ENCODE measurements around the gene HOXB1. TPM values are rescaled to one million over a fixed set of nuclear protein-coding genes. Genes with fewer than 3 reads are reported as not detected.

The HOXB1 gene
- total RNA-seq, 1 donor from 2014 or later: not detected

- no peak for DNase-seq (ENCODE audit: low spot score)
- intact Hi-C loops (cut with DNase I): no loop called here
These were observed 25.0 kb downstream of the HOXB1 start for GRCh38 chr17:48505788-48506187.

GRCh38 chr17:48504953-48505352 lies 25.9 kb downstream of the HOXB1 start:
- intact Hi-C loops (cut with DNase I): no loop called here
- DNase-seq (ENCODE audit: low spot score): no peak

DNA sequence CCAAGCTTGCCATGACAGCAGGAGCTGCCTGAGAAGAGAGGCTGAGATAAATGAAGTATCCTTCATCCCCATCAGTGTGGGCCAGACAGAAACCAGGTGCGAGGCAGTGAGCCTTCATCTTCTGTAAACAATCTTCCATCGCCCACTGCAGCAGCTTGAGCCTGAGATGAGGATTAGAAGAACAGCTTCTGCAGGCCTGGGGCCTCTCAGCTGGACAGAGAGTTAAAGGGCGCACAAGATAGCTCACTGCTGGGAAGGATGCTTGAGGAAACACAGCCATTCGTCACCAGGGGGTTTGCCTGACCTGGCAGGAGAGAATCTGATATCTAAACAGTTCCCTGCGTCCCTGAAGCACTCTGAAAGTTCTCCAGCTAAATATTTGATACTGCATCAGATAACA lies 27.1 kb downstream of the HOXB1 start:
- no peak for DNase-seq (ENCODE audit: low spot score)
- intact Hi-C loops (cut with DNase I): no loop called here

DNA sequence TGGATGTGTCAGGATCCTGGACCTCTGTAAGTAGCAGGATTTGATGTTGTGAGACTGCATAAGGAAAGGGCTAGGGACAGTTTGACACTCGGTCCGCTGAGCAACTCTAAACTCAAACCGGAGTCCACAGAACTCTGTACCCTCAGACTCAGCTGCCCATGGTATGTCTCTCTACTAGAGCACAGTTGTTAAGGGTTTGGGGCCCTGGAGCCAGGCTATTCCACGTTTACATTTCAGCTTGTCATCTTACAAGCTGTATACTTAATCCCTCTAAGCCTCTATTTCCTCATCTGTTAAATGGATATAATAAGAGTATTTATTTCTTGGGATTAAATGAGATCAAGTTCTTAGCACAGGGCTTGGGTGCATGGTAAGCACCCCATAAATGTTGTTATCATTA lies 27.9 kb downstream of the HOXB1 start:
- DNase-seq (ENCODE audit: low spot score): no peak
- intact Hi-C loops (cut with DNase I): no loop called here

GRCh38 chr17:48502312-48502711 lies 28.5 kb downstream of the HOXB1 start:
- intact Hi-C loops (cut with DNase I): no loop called here
- DNase-seq (ENCODE audit: low spot score): no peak

DNA sequence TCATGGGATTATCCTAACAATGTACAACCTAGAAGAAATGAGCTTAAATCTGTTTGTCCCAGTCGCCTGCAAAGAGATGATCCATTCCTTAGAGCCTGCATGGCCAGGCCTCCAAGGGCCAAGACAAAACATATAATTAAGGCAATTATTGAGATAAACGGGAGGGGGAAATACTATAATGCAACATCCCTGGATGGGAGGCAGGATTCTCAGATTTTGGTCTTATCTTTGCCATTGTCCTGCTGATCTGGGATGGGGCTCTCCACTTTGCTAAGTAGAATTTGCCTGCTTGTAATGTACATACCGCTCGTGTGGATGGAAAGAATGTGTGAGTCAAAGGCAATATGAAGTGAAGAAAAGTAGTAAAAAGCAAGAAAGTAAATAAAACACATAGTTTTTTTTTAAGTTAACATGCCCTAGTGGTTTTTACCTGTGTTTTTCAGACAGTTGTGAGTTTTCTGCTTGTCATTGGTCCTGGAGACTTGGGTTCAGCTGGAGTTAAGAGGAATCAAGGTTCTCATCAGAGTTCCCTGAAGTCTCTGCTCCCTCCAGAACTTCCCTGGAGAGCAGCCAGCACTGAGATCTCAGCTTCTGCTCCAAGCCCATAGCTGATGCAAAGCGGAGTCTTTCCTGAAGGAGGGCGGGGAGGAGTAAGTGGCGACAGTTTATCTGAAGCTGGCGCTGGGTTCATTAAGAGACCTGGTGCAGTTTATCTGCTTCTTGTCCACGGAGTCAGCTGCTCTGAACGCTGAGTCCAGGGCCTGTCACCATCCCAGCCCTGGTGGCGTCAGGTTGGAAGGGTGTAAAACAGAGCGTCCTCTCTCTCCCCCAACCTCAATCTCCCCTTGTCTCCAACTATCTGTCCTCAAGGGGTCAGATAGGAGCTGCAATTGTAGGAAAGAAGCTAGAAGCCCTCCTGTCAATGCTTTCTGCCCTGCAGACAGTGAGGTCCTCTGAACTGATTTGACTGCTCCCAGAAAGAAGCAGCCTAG lies 30.1 kb downstream of the HOXB1 start:
- no peak for DNase-seq (ENCODE audit: low spot score)
- intact Hi-C loops (cut with DNase I): no loop called here

DNA sequence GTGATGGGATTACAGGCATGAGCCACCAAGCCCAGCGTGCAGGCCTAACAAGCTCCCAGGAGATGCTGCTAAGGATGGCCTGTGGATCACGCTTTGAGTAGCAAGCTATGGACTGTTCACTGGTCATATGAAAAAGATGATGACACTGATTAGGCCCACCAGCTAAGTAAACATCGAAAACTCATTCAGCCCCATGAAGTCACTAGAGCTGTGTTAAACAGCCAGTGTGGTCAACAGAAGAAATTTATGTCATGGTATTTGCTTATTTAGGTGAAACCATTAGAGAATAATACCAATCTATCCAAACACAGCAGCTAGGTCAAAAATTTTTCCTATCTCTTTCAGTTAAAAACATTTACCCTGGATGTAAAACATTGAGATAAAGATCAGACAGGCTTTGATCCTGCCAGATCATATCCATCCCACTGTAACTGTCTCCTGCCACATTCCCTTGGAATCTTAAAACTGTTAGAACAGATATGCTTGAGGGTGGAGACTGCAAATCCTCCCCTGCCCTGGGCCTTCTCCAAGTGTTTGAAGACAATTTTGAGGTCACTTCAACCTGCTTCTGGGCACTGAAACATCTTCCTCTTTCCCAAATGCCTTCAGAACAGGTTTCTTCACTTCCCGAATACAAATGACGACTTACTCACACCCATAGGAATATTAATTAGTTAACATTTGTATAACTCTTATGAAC lies 30.9 kb downstream of the HOXB1 start:
- no peak for DNase-seq (ENCODE audit: low spot score)
- intact Hi-C loops (cut with DNase I): no loop called here

GRCh38 chr17:48499248-48499647 lies 31.6 kb downstream of the HOXB1 start:
- DNase-seq (ENCODE audit: low spot score): no peak
- intact Hi-C loops (cut with DNase I): no loop called here

GRCh38 chr17:48498164-48498850 lies 32.5 kb downstream of the HOXB1 start:
- intact Hi-C loops (cut with DNase I): no loop called here
- DNase-seq (ENCODE audit: low spot score): no peak

DNA sequence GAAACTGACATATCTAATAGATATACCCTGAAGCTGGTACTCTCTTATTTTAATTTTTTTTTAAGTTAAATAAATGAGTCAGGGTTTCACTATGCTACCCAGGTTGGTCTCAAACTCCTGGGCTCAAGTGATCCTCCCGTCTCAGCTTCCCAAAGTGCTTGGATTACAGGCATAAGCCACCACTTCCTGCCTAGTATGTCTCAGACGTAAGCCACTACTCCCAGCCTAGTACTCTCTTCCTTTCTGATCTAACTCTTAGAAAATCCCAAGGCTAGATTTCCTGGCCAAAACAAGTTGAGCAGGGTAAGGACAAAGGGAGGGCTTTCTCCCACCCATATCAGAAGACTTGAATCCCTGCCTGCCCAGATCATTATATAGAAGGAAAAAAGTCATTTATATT lies 33.7 kb downstream of the HOXB1 start:
- intact Hi-C loops (cut with DNase I): no loop called here
- no peak for DNase-seq (ENCODE audit: low spot score)

GRCh38 chr17:48494335-48494734 lies 36.5 kb downstream of the HOXB1 start:
- intact Hi-C loops (cut with DNase I): loop anchor here (5.0 kb wide), 1 partner anchor 43 kb away; no protein-coding TSS in a partner anchor

DNA sequence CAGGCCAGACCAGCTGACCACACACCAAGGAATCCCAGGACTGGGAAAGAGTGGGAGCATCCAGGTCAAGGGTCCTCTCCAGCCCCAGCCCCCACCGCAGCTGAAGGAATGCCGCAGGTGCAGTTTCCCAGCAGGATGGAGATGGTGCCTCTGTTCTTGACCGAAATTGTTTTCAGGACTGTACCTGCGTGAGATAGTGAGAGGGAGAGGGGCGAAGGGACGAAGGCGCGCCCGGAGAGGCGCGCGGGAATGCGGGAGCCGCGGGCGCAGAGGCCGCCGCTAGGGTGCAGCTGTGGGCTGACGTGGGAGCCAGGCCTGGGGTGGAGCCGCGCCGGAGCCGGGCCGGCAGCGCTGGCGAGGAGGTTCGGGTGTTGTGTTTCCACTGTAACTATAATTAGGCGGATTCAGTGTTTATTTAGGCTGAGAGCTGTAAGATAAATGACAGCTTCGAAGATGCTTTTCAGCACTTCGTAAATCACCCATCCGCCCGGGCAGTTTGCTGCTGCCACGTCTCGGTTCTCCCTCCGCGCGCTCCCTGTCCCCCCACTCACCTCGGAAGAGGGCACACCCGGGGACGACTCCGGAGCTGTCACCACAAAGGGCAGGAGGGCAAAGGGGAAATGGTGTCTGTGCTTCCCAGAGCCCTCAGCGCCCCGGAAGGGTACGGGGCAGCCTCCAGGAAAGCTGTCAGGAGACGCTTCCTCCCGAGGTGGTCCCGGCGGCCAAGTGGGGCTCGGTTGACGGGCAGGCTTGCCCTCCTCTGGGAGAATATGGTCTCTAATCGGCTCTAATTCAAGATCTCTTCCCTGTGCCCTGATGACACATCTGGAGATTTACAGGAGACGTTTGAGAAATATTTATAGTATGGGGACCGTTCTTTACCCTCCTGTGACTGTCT lies 38.2 kb downstream of the HOXB1 start:
- DNase-seq (ENCODE audit: low spot score): peak; percentile 79
- intact Hi-C loops (cut with DNase I): loop anchor here (2.0 to 5.0 kb wide), 2 partner anchors 45 to 96 kb away; no protein-coding TSS in a partner anchor

More at GRCh38 chr17:48494335-48494734, 36.5 kb downstream of the HOXB1 start:
- DNase-seq (ENCODE audit: low spot score): no peak

DNA sequence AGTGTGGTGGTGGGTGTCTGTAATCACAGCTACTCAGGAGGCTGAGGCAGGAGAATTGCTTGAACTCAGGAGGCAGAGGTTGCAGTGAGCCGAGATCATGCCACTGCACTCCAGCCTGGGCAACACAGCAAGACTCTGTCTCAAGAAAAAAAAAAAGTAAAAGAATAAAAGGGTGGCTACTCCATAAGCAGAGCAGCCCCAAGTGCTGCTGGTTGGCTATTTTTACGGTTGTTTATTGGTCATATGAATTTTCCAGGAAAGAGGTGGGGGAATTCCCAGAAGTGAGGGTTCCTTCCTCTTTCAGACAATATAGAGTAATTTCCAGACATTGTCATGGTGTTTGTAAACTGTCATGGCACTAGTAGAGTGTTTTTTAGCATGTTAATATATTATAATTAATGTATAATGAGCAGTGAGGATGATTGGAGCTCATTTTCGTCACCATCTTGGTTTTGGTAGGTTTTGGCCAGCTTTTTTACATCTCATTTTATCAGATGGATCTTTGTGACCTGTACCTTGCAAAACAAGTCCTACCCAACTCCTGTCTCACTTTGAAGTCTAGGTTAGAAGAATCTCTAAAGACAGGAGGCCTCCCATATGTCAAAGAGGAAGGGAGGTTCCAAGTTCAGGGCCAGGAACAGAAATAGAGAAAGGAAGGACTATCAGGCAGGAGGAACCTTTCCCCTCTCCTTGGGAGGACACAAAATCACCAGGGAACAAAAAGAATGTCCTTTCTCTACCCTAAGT lies 39.1 kb downstream of the HOXB1 start:
- intact Hi-C loops (cut with DNase I): loop anchor here (2.0 to 5.0 kb wide), 2 partner anchors 46 to 97 kb away; no protein-coding TSS in a partner anchor
- no peak for DNase-seq (ENCODE audit: low spot score)

- no peak for DNase-seq (ENCODE audit: low spot score)
- intact Hi-C loops (cut with DNase I): loop anchor here (5.0 kb wide), 1 partner anchor 47 kb away; no protein-coding TSS in a partner anchor
These were observed 40.3 kb downstream of the HOXB1 start for GRCh38 chr17:48490451-48490892.

GRCh38 chr17:48489781-48490180 lies 41.0 kb downstream of the HOXB1 start:
- intact Hi-C loops (cut with DNase I): loop anchor here (5.0 kb wide), 1 partner anchor 48 kb away; no protein-coding TSS in a partner anchor
- DNase-seq (ENCODE audit: low spot score): no peak

DNA sequence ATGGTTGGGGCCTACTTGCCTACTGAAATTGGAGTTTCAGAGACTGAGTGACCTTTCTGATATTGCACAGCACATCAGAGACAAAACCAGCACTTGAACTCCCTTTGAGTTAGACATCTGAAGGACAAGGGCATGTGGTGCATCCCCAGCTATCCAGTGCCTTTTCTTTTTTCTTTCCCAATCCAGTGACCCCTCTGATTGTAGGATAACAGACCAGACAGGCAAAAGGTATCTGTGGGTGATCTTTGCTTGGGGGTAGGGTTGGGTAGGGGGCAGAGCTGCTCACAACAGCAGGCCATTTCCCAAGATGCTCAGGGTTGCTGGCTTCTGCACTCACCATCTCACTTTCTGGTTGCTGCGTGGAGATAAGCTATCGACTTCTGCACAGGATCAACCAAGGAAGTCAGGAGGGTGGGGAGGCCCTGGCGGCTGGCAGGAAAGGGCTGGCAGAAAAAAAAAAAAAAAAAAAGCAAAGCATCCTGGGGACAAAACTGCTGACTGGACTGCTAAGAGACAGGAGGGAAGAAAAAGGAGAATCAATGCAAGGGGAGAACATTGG lies 42.2 kb downstream of the HOXB1 start:
- intact Hi-C loops (cut with DNase I): no loop called here

DNA sequence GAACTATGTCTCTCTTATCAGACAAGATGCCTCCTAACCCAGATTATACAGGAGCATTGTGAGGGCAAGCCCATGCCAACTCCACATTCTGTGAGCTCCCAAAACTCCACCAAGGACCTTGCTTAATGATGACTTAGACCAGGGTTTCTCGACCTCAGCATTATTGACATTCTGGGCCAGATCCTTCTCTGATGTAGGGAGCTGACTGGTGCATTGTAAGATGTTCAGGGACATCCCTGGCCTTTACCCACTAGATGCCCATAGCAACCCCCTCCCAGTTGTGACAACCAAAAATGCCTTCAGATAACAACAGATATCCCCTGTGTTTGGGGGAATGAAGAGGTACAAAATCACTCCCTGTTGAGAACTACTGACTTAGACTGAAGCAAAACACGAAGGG lies 43.6 kb downstream of the HOXB1 start:
- intact Hi-C loops (cut with DNase I): no loop called here
- DNase-seq (ENCODE audit: low spot score): no peak

More for the DNA sequence above, 42.2 kb downstream of the HOXB1 start:
- no peak for DNase-seq (ENCODE audit: low spot score)

GRCh38 chr17:48486557-48486956 lies 44.3 kb downstream of the HOXB1 start:
- DNase-seq (ENCODE audit: low spot score): no peak
- intact Hi-C loops (cut with DNase I): no loop called here
